BJ (cell line): ENCODE measurements around the gene MGST1. TPM values are rescaled to one million over a fixed set of nuclear protein-coding genes. Genes with fewer than 3 reads are reported as not detected.

ENCODE experiments used
- CTCF ChIA-PET: fragments of 350-600 bp; formaldehyde crosslinking; extraction: SDS; loops from one replicate; lab custom pipeline; 2021; ENCODE audit warnings: antibody characterized with exemption, inconsistent platforms; lab: Yijun Ruan, JAX
- POLR2A ChIA-PET: fragments of 300-600 bp; sonication (Branson Sonifier 250); formaldehyde crosslinking; extraction: SDS; loops from one replicate; lab custom pipeline; 2021; ENCODE audit warnings: antibody characterized with exemption; lab: Charles Lee
- DNase-seq: peaks from one replicate; pipeline ENCODE4 v3.0.0-alpha.2; 2011; ENCODE audit warnings: low read depth
- H3K27me3 ChIP-seq: 2 replicates; pipeline ENCODE4 v1.6.0; 2011; ENCODE audit warnings: low read length; ENCODE audit not compliant: control insufficient read depth, insufficient read depth
- H3K36me3 ChIP-seq: 2 replicates; pipeline ENCODE4 v1.5.1; 2011; ENCODE audit warnings: low read length; ENCODE audit not compliant: control insufficient read depth, insufficient read depth
- H3K4me3 ChIP-seq: 2 replicates; pipeline ENCODE4 v1.5.1; 2011; ENCODE audit warnings: low read depth, mild to moderate bottlenecking, control low read depth, low read length
- polyA plus RNA-seq: library from polyadenylated mRNA; depleted of rRNA; stranded (reverse); fragments of >200 nt; gene quantifications from 2 replicates; pipeline ENCODE4 v1.2.3, GENCODE V29; 2011
- TF ChIP-seq, protein P1 (sequence below): IDR thresholded peaks from 2 replicates; pipeline ENCODE4 v1.5.1; 2011; ENCODE audit warnings: low read depth, mild to moderate bottlenecking, control low read depth, inconsistent platforms, low read length, moderate library complexity; ENCODE audit not compliant: insufficient read depth

The MGST1 gene
- polyA plus RNA-seq, 1 experiment = 333 TPM

- TF ChIP-seq, protein P1, sequence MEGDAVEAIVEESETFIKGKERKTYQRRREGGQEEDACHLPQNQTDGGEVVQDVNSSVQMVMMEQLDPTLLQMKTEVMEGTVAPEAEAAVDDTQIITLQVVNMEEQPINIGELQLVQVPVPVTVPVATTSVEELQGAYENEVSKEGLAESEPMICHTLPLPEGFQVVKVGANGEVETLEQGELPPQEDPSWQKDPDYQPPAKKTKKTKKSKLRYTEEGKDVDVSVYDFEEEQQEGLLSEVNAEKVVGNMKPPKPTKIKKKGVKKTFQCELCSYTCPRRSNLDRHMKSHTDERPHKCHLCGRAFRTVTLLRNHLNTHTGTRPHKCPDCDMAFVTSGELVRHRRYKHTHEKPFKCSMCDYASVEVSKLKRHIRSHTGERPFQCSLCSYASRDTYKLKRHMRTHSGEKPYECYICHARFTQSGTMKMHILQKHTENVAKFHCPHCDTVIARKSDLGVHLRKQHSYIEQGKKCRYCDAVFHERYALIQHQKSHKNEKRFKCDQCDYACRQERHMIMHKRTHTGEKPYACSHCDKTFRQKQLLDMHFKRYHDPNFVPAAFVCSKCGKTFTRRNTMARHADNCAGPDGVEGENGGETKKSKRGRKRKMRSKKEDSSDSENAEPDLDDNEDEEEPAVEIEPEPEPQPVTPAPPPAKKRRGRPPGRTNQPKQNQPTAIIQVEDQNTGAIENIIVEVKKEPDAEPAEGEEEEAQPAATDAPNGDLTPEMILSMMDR = no peak
- Histone ChIP-seq H3K4me3 (no peak overlapping the region), H3K27me3 (no peaks in the 10 kb centered on the region), H3K36me3 (no peaks in the 10 kb centered on the region)
- POLR2A ChIA-PET = no interaction called here
- CTCF ChIA-PET = no interaction called here
- no peak for DNase-seq
These were observed 39.5 kb upstream of the MGST1 start for GRCh38 chr12:16307856-16308475.

GRCh38 chr12:16310934-16311333, 36.5 kb upstream of the MGST1 start:
- H3K4me3 ChIP-seq = no peak overlapping the region
- DNase-seq = no peak
- H3K27me3 ChIP-seq = no peaks in the 10 kb centered on the region
- ChIA-PET CTCF (no interaction called here), POLR2A (no interaction called here)
- TF ChIP-seq, protein P1 = no peak
- H3K36me3 ChIP-seq = no peaks in the 10 kb centered on the region

DNA sequence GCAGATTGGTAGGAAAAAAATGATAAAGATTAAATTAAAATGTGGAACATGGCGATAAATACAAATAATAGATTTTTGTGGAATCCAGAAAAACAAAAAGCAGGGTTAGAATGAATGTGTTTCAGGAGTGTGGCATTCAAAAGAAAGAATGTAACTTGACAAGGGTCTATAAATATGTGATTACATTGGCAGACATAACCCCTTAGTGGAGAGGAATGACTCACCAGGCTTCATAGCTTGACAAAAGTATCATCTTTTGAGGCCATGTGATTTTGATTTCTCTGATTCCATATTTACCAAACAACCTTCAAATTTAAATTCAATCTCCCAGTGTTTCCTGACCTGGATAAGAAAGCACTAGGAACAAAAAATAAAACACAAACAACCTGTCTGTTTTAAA, 24.4 kb upstream of the MGST1 start:
- ChIA-PET CTCF (interaction anchor here (0.7 kb wide), 1 partner anchor 25 kb away, joined by 3 read pairs; no protein-coding TSS in a partner anchor), POLR2A (no interaction called here)
- no peak for DNase-seq
- Histone ChIP-seq H3K36me3 (no peaks in the 10 kb centered on the region), H3K27me3 (no peaks in the 10 kb centered on the region), H3K4me3 (no peak overlapping the region)
- TF ChIP-seq, protein P1 = no peak

DNA sequence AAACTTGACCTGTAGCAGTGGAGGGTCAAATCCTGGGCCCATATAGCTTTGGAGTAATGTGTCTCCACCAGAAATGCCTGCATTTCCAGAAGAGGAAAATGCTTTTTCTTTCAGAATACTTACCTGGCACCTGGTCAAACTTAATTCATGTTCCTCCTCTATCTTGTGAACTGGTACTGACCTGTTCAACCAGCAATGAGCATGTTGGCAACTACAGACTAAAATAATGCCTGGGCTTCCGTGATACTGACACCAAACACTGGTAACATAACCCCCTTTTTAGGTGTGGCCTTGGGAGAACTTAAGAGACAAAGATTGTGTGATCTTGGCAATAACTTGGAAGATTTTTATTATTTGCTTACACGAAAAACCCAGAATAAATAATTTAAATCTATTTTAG, 23.8 kb upstream of the MGST1 start:
- Histone ChIP-seq H3K36me3 (no peaks in the 10 kb centered on the region), H3K4me3 (no peak overlapping the region), H3K27me3 (no peaks in the 10 kb centered on the region)
- DNase-seq = no peak
- ChIA-PET CTCF (no interaction called here), POLR2A (interaction anchor here (0.6 kb wide), 1 partner anchor 57 kb away, joined by 5 read pairs; no protein-coding TSS in a partner anchor)
- TF ChIP-seq, protein P1 = no peak

GRCh38 chr12:16324272-16324671, 23.2 kb upstream of the MGST1 start:
- Histone ChIP-seq H3K27me3 (no peaks in the 10 kb centered on the region), H3K36me3 (no peaks in the 10 kb centered on the region), H3K4me3 (no peak overlapping the region)
- ChIA-PET POLR2A (interaction anchor here (0.6 kb wide), 1 partner anchor 58 kb away, joined by 5 read pairs; no protein-coding TSS in a partner anchor), CTCF (no interaction called here)
- DNase-seq = no peak
- TF ChIP-seq, protein P1 = no peak
